SU-DHL-6 (cell line): ENCODE data around the gene FANCI.

Source experiments
- CTCF ChIP-seq: fragments of 200-600 bp; sonication (generic); IDR thresholded peaks from one replicate; pipeline ENCODE4 v1.5.1; 2017; ENCODE audit warnings: antibody characterized with exemption, mild to moderate bottlenecking, low read length, moderate library complexity; ENCODE audit not compliant: insufficient read depth, poor library complexity, severe bottlenecking
- EZH2phosphoT487 ChIP-seq: fragments of 200-600 bp; sonication (generic), shearing (Covaris generic); conservative IDR thresholded peaks from 2 replicates; pipeline ENCODE4 v1.6.1; 2018; ENCODE audit warnings: mild to moderate bottlenecking, antibody characterized with exemption, low read length, moderate library complexity, mixed read lengths

- TF ChIP-seq CTCF = no peak
- TF ChIP-seq EZH2phosphoT487 = no peak
Measured at GRCh38 chr15:89363133-89363532, 119.4 kb downstream of the FANCI start.
